Raji (cell line): ENCODE measurements around the gene FIBP.

ENCODE experiments used
- POLR2A ChIP-seq: IDR thresholded peaks from 2 replicates; pipeline ENCODE4 v1.6.1; 2011; ENCODE audit warnings: low read depth, low read length, control low read depth; ENCODE audit not compliant: insufficient read depth

The FIBP gene

GRCh38 chr11:65871811-65872548 lies 16.3 kb downstream of the FIBP start:
- no peak for TF ChIP-seq POLR2A

GRCh38 chr11:65870706-65871681 lies 17.3 kb downstream of the FIBP start:
- TF ChIP-seq POLR2A: no peak

GRCh38 chr11:65870307-65870658 lies 18.0 kb downstream of the FIBP start:
- TF ChIP-seq POLR2A: no peak

GRCh38 chr11:65869643-65870306 lies 18.5 kb downstream of the FIBP start:
- TF ChIP-seq POLR2A: no peak

- TF ChIP-seq POLR2A: no peak
These were observed 19.4 kb downstream of the FIBP start for GRCh38 chr11:65868907-65869306.

- TF ChIP-seq POLR2A: 0 out of 2 replicates have a peak, but pooled peaks have one; percentile 9
These were observed 20.1 kb downstream of the FIBP start for GRCh38 chr11:65868076-65868667.

- TF ChIP-seq POLR2A: no peak
These were observed 20.8 kb downstream of the FIBP start for GRCh38 chr11:65867284-65868071.

- TF ChIP-seq POLR2A: 0 out of 2 replicates have a peak, but pooled peaks have one; percentile 3
These were observed 21.6 kb downstream of the FIBP start for GRCh38 chr11:65866509-65867283.

- no peak for TF ChIP-seq POLR2A
These were observed 22.6 kb downstream of the FIBP start for GRCh38 chr11:65865550-65866172.

- TF ChIP-seq POLR2A: no peak
These were observed 23.4 kb downstream of the FIBP start for GRCh38 chr11:65864706-65865471.

- no peak for TF ChIP-seq POLR2A
These were observed 24.2 kb downstream of the FIBP start for GRCh38 chr11:65863889-65864705.
